ENCODE measurements around the gene KSR2.

The KSR2 gene

DNA sequence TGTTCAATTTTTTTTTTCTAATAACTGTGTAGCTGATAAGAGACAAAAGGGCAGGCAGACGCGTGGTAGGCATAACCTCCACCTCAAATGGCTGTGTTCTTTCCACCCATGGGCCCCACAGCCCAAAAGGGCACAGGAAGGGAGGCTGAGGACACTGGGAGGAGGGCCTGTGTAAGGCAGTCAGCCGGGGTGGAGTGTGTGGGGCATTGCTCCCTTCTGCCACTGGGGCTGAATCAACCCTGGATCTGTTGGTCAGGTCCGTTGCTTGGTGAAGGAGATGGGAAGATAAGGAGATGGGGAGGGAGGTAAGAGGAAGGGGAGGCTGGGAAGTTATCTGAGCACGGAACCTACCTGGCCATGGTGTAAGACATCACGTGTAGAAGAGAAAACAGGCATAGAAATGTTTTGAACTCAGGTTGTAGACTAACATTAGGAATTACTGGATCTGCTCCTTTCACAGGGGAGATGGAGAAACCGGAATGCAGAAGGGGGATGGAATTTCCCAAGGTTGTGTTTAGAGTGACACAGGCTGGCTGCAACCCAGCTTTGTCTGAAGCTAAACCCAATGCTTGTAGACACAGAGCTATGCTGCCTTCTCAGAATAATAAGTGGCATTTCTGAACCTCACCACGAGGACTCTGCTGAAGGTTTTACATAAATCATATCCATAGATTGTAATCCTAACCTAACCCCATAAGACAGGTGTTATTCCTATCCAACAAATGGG, 468.9 kb downstream of the KSR2 start:
- no peak for DNase-seq (ENCODE audit: low read depth, low spot score)

GRCh38 chr12:117498880-117499279, 469.9 kb downstream of the KSR2 start:
- no peak for DNase-seq (ENCODE audit: low read depth, low spot score)

DNA sequence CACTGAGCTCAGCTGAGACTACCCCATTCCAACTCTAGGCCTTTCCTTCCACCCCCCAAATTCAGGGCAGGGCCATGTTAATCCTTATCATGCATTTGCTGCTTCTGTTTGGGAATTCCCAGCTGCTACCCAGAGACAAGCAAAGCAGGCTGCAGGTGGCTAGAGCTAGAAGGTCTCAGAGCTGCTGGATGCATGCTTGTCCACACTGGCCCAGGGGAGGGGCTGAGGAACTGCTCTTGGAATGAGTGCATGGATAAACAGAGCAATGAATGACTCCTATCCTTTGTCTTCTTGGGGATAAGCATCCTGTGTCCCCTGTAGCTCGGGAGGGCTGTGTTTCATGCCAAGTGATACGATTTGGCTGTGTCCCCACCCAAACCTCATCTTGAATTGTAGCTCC, 470.5 kb downstream of the KSR2 start:
- no peak for DNase-seq (ENCODE audit: low read depth, low spot score)

- DNase-seq (ENCODE audit: low read depth, low spot score), result no peak
These were observed 471.4 kb downstream of the KSR2 start for GRCh38 chr12:117497407-117497806.

DNA sequence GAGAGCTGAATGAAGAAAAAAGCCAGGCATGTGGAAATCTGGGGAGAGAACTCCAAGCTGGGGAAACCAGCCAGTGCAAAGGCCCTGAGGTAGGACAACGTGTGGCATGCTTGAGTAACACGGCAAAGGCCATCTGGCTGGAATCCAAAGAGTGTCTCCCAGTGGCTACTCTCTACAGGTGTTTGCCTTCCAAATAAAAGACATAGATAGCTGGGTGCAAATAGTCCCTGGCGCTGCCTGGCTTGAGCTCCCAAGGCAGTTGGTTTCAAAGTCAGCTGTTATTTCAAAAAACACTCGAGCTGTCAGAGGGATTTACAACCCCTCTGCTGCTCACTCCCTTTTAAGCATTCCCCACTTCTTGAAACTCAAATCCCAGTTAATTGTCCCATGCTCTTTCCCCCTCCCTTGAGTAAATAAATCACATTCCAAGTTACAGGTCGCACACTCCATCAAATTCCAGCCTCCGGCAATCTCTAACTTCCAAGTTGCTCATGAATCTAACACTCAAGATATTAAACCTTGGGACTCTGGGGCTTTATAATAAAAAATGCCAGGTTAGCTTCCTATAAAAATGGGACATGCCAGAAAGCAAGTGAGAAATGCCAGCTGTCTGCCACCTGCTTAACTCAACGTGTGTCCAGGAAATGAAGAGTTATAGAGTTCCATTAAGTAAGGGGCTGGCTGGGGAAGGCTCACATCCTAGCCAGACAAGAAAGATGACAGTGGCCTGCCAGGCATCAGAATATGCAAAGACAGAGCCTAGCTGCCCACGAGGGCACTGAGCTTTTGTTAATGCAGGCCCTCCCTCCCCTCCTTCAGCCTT, 473.7 kb downstream of the KSR2 start:
- DNase-seq (ENCODE audit: low read depth, low spot score), result no peak

- DNase-seq (ENCODE audit: low read depth, low spot score), result no peak
These were observed 477.1 kb downstream of the KSR2 start for GRCh38 chr12:117491711-117492110.

DNA sequence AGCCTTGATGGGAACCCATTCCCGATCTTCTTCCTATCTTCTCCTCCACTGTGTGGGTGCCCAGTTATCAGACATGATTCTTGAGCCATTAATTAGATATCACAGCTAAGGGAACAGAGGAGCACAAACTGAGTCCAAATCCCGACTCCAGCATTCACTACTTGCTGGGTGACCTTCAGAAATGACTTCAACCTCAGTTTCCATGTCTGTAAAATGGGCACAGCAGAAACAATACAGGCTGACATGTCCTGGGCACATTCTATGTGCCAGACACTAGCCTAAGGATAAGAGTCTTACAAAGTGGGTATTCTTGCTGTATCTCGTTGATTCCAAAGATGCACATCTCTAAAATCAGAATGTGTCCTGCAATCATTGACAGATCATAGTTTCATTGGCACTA, 478.7 kb downstream of the KSR2 start:
- DNase-seq (ENCODE audit: low read depth, low spot score), result no peak

- no peak for DNase-seq (ENCODE audit: low read depth, low spot score)
These were observed 479.1 kb downstream of the KSR2 start for GRCh38 chr12:117489671-117490070.

DNA sequence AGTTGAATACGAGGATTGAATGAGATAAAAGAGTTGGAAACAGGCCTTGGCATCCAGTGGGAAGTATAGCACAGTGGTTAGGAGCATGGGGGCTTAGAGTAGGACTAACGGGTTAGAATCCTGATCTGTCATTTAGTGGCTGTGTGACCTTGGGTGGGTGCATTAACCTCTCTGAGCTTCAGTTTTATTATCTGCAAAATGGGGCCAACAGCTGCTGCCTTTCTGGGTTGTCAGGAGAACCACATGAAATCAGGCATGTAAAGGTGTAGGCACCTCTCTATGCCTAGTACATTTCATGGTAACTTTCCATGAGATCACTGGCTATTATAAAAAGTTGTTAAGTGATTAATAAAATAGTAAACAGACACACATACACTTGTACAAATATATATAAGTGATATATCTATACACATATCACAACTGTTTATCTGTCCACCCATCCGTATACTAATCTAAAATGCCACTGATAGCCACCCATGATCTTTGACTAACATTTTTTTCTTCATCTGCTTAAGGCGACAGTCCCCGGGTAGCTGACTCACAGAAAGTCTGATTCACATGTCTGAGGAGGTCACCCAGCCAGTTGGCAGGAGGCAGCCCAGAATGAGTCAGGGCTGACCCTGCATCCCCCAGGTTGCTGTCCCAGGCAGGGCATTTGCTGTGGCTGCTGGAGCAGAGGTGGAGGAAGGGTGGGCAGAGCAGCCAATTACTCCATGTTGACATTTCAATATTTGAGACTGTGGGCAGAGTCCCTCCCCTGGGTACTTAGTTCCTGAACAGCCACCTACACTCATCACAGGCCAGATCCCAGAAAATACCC, 481.7 kb downstream of the KSR2 start:
- no peak for DNase-seq (ENCODE audit: low read depth, low spot score)

DNA sequence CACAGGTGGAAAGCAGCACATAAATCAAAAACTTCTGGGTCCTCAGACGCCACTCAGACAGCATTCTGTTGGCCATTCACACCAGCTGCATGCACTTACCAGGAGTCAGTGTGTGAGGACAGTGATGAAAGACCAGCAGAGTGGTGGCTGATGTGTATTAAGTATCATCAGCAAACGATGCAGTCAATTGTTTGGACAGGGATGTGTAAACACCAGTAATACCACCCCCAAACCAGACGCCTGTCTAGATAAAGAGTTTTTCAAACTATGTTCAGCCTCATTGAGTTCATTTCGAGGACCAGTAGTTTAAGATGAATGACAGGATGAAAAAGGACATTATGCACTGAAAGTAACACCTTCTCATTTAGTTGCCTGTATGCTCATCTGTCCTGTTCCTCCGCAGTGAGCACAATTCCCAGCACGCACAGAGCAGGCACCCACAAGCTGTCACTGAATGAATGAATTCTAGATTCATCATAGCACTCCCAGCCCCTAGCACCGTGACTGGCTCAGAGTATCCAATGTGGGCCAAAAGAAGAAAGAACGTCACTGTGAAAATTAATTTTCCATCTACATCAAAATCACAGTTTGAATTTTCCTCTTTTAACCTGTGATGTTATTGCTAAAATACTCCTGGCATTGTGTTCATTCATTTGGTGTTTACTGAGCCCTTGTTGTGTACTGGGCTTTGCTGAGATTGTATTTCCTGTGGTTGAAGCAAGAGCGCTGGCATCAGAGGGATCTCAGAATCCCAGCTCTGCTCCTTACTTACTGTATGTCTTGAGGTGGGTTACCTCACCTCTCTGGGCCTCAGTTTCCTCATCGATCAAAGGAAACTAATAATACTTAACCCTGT, 482.6 kb downstream of the KSR2 start:
- DNase-seq (ENCODE audit: low read depth, low spot score), result no peak

DNA sequence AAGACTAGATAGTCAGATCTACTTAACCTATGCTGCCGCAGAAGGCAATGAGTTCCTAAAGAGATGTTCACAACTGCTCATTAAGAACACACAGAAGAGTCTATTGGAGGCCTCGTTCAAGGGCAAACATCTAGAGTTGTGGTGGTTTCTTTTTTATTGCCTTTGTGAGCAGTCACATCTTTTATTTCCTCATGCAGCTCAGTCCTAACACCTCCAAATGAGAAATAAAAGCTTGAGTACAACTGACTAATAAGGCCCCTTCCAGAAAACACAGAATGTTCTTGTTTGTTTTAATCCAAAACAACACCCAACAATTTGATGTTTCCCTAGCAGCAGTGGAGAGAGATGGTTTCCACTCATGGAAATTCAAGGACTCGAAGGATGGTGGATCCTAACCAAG, 483.9 kb downstream of the KSR2 start:
- no peak for DNase-seq (ENCODE audit: low read depth, low spot score)

GRCh38 chr12:117483501-117483900, 485.3 kb downstream of the KSR2 start:
- DNase-seq (ENCODE audit: low read depth, low spot score), result no peak

DNA sequence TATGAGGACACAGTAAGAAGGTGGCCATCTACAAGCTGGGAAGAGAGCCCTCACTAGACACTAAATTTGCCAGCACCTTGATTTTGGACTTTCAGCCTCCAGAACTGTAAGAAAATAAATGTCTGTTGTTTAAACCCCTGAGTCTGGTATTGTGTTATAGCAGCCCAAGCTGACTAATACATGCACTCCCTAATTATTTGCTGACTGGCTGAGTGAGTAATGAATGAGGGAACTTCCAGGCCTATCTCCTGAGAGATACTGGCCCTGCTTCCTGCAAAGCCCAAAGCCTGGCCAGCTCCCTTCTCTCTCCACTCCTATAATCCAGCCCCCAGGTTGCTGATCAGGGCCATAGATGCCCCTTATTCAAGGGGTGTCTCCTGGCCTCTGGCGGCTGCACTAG, 487.3 kb downstream of the KSR2 start:
- DNase-seq (ENCODE audit: low read depth, low spot score), result no peak

DNA sequence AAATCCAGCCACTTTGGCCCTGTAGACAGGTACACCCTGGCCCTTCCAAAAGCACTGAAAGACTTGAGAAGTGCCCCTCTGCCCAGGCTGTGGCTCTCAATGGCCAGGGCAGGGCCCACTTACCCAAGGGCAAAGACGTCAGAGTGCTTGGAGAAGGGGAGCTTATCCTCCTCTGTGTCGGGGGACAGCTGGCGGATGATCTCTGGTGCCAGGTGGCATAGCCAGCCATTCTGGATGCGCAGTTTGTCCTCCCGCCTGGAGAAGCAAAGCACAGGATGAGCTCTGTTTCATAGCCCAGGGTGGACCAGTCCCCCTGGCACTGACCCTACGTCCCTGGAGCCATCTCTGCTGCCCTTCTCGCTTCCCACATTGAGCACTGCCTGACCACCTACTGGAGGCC, 492.4 kb downstream of the KSR2 start:
- no peak for DNase-seq (ENCODE audit: low read depth, low spot score)

DNA sequence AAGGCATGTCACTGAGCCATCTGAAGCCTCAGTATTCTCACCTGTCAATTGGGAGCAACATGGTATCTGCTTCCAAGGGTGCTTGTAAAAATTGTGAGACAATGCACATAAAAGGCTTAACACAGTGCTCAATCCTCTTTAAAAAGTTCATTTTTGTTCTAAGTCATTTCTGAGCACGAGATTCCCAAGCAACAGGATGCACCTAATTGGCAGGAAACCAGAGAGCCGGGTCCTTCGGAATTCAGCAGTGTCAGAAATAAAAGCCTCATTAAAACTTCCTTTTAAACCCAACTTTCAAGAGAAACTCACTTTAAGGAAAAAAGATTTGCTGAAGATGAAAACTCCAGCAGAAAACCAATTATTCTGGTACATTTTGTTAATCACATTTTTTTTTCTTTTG, 494.9 kb downstream of the KSR2 start:
- DNase-seq (ENCODE audit: low read depth, low spot score), result no peak

- peak; percentile 38 for DNase-seq (ENCODE audit: low read depth, low spot score)
These were observed 495.8 kb downstream of the KSR2 start for GRCh38 chr12:117472983-117473382.

DNA sequence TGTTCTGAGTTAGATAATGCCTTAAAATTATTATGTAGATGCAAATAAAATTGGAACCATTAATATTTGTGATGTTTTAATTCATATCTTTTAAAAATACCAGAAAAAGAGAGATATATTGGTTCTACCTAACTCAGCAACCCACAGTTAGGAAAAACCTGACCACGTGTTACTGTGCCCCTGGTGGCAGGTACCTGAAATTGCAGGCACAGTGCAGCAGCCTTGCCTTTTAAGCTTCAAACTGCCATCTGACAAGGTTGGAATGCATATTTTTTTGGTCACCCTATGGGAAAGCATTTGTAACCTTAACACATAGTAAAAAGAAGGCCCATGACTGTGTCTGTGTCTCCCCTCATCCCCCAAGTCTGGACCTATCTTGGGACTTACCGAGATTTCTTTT, 498.0 kb downstream of the KSR2 start:
- no peak for DNase-seq (ENCODE audit: low read depth, low spot score)

DNA sequence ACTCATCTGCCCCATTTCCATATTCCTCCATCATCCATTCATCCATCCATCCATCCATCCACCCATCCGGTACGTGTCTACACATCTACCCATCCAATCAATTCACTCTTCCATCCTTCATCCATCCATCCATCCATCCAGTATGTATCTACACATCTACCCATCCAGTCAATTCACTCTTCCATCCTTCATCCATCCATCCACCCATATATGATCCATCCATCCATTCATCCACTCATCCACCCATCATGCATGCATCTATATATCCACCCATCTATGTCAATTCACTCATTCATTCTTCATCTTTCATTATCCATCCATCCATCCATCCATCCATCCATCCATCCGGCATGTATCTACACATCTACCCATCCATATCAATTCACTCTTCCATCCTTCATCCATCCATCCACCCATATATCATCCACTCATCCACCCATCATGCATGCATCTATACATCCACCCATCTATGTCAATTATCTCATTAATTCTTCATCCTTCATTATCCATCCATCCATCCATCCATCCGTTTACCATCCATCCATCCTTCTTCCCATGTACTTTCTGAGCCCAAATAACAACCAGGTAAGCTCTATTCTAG, 498.8 kb downstream of the KSR2 start:
- DNase-seq (ENCODE audit: low read depth, low spot score), result no peak

DNA sequence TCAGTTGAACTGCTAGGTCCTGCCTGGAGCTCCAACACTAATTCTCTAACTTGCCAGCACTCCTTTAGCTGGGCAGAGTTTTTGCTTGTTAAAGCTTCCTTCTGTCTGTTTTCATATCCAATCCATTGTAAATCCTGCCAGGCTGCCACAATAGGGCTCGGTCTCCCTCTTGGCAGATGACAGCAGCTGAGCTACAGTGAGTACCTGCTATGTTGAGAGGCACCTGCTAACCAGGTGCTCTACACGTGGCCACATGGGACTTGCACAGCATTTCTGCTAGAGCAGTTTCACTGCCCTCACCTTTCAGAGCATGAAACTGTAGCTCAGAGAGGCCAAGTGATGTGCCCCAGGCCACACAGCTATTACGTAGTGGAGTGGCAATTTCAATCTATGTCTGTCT, 500.8 kb downstream of the KSR2 start:
- DNase-seq (ENCODE audit: low read depth, low spot score), result no peak

GRCh38 chr12:117467588-117467987, 501.2 kb downstream of the KSR2 start:
- DNase-seq (ENCODE audit: low read depth, low spot score), result no peak
